NB4 (cell line): ENCODE data around the gene PAFAH1B2.

ENCODE experiments used
- DNase-seq: peaks from one replicate; pipeline ENCODE4 v3.0.0; 2010; ENCODE audit warnings: low read depth
- H3K4me3 ChIP-seq: one replicate; pipeline ENCODE4 v1.5.1; 2011; ENCODE audit warnings: mild to moderate bottlenecking, low read depth, low read length, moderate library complexity
- CTCF ChIP-seq: IDR thresholded peaks from one replicate; pipeline ENCODE4 v1.5.1; 2012; ENCODE audit warnings: low read depth, low read length
- MAX ChIP-seq: IDR thresholded peaks from 2 replicates; pipeline ENCODE4 v1.6.1; 2011; ENCODE audit warnings: low read depth, low read length
- MYC ChIP-seq: IDR thresholded peaks from 2 replicates; pipeline ENCODE4 v1.6.1; 2011; ENCODE audit warnings: low read depth, low read length
- POLR2A ChIP-seq: IDR thresholded peaks from 2 replicates; pipeline ENCODE4 v1.6.1; 2011; ENCODE audit warnings: mild to moderate bottlenecking; ENCODE audit not compliant: insufficient read length; ENCODE audit errors: extremely low read depth

The PAFAH1B2 gene

GRCh38 chr11:117159892-117160291, 15.8 kb downstream of the PAFAH1B2 start:
- DNase-seq = no peak
- H3K4me3 ChIP-seq = no peak overlapping the region
- TF ChIP-seq CTCF = no peak
- no peak for TF ChIP-seq MYC
- TF ChIP-seq MAX = no peak
- no peak for TF ChIP-seq POLR2A

GRCh38 chr11:117160826-117161225, 16.7 kb downstream of the PAFAH1B2 start:
- TF ChIP-seq POLR2A = no peak
- TF ChIP-seq MYC = no peak
- TF ChIP-seq MAX = no peak
- TF ChIP-seq CTCF = no peak
- no peak overlapping the region for H3K4me3 ChIP-seq
- DNase-seq = no peak

- TF ChIP-seq POLR2A (no peak), CTCF (no peak), MAX (no peak), MYC (no peak)
- DNase-seq = no peak
These were observed 22.4 kb downstream of the PAFAH1B2 start for GRCh38 chr11:117166491-117166890.

GRCh38 chr11:117169736-117170135, 25.6 kb downstream of the PAFAH1B2 start:
- DNase-seq = no peak
- TF ChIP-seq MYC (no peak), POLR2A (no peak), CTCF (no peak), MAX (no peak)
- no peak overlapping the region for H3K4me3 ChIP-seq

More at GRCh38 chr11:117166491-117166890, 22.4 kb downstream of the PAFAH1B2 start:
- H3K4me3 ChIP-seq = no peak overlapping the region

GRCh38 chr11:117170210-117170609, 26.1 kb downstream of the PAFAH1B2 start:
- TF ChIP-seq MAX = no peak
- TF ChIP-seq POLR2A = no peak
- no peak for TF ChIP-seq MYC
- no peak for TF ChIP-seq CTCF
- DNase-seq = no peak
- no peak overlapping the region for H3K4me3 ChIP-seq

GRCh38 chr11:117171007-117171403, 26.9 kb downstream of the PAFAH1B2 start:
- no peak for DNase-seq
- TF ChIP-seq POLR2A (no peak), MYC (no peak), CTCF (no peak), MAX (no peak)
- no peak overlapping the region for H3K4me3 ChIP-seq
